Brain pericyte (primary cell): Measurements from ENCODE around the gene PPP1R36.
"Not testable (repeated sequence)": the region's sequence is repeated elsewhere in the genome, so short reads cannot be mapped to it uniquely, and the experiment has no call there.

Experiments used
- DNase-seq: peaks from one replicate; pipeline ENCODE4 v3.0.0-alpha.2; 2012; ENCODE audit warnings: low read depth, low spot score

PPP1R36 gene

DNA sequence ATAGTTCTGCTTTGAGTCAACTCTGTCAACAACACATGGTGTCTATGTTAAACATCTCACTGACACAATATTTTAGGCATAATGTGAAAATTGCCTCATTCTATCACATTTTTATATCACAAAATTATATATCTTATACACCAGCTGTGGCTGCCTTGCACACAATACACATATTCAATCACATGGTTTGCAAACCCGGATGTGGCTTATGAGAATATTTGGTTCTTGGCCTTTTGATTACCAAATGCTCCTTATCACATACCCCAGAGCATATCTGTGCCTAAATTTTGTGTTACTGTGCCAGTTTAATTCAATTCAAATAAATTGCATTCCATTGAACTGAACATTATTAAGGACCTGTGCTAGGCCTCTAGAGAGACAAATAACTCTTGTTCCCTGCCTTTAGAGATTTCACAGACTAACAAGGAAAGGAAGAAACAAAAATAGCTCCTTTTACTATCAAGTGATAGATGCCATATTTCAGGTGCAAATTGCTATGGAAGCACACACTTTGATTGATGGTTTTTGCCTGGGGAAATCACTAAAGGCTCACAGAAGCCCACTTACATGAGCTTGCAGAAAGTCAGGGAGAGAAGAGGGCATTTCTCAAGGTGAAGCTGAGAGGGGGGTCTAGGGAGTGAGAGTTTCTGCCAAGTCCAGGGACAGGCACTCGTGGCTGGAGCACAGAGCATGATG lies 63.4 kb downstream of the PPP1R36 start:
- no peak for DNase-seq

DNA sequence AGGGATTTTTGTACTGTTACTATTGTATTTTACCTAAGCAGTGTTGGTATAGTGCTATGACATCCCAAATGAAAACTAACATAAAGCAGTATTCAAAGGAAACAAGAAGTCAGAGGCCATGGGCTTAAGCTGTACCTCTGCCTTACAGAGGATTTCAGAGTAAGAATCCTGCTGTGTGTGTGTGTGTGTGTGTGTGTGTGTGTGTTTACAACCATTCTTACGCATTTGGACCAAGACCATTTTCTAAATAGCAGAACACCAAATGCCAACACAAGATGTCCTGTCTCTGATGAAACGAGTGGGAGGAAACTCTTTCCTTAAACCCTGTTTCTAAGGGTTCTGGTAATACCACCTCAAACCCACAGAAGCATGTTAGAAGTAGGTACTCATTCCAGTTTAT lies 64.4 kb downstream of the PPP1R36 start:
- DNase-seq = no peak

DNA sequence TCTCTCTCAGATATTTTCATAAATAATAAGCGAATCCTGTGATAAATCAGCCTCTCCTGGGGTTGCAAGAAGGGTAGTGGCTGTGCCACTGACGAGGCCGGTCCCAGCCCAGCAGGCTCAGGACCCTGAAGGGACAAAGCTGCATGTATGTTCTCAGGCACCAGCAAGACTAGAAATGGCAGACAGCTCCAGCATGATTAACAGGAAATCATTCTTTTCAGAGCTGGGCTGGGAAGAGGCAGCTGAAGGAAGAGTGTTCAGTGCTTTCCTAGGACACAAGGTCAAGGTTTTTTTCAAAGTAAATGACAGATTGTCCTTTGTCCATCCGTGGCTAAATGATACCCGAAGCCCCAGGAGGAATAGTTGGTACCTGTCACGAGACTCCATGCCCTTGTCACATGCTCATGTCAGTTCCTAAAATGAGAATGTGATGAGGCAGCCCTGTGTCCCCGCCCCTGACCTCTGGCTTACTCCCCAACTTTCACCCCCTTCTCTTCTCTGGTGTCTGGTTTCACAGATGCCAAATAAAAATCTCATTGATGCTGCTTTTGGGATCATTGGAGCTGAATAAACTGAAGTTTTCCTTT lies 65.1 kb downstream of the PPP1R36 start:
- no peak for DNase-seq

DNA sequence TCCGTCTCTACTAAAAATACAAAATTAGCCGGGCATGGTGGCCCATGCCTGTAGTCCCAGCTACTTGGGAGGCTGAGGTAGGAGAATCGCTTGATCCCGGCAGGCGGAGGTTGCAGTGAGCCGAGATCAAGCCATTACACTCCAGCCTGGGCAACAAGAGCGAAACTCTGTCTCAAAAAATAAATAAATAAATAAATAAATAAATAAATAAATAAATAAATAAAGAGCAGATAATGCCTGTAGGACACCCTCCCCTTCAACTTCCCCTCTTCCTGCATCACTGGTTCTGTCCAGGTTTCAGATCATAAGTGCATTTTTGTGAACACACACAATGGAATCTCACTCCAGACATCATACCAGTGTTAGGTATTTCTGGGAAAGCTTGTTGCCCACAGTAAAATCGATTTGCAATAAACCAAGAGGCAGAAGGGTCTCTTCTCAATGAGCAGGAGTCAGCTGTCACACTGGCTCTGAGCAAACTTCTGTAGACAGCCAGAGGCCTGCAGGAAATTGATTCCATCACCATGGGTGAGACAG lies 68.2 kb downstream of the PPP1R36 start:
- not testable (repeated sequence) for DNase-seq

DNA sequence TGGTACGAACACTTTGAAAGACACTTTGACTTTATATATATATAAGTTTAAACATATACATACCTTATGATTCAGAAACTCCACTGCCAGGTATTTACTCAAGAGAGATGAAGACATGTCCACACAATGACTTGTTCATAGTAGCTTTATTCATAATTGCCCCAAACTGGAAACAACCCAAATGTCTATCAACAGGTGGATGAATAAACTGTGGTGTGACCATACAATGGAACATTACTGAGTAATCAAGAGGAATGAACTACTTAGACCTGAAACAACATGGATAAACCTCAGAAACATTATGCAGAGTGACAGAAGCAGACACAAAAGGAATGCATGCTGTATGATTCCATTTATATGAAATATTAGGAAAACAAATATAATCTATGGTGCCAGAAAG lies 71.1 kb downstream of the PPP1R36 start:
- no peak for DNase-seq

DNA sequence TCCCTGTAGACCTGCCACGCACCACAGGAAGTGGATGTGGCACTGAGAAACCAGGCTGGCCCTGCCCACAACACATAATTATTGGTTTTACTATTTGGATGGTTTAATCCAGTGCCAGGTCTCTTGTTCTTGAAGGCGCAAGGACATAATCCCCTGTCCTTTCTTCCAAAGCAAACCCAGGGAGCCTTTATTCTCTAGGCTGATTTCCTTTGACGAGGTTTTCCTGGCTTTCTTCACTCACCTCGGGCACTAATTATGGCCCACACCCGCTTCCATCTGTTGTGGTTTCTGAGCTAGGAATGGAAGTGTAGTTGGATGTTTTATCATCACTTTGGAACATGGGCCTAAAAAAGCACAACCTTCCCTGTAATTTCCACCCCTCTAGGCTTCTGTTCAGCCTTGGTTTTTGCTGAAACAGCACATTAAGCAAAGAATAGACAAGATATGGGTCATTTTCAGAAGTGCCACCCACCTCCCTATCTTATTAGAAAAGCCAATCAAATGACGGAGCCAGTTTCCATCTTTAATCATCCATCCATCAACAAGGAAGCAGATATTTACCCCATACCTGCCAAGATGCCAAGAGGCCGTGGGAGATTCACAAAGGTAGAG lies 73.9 kb downstream of the PPP1R36 start:
- DNase-seq = no peak

DNA sequence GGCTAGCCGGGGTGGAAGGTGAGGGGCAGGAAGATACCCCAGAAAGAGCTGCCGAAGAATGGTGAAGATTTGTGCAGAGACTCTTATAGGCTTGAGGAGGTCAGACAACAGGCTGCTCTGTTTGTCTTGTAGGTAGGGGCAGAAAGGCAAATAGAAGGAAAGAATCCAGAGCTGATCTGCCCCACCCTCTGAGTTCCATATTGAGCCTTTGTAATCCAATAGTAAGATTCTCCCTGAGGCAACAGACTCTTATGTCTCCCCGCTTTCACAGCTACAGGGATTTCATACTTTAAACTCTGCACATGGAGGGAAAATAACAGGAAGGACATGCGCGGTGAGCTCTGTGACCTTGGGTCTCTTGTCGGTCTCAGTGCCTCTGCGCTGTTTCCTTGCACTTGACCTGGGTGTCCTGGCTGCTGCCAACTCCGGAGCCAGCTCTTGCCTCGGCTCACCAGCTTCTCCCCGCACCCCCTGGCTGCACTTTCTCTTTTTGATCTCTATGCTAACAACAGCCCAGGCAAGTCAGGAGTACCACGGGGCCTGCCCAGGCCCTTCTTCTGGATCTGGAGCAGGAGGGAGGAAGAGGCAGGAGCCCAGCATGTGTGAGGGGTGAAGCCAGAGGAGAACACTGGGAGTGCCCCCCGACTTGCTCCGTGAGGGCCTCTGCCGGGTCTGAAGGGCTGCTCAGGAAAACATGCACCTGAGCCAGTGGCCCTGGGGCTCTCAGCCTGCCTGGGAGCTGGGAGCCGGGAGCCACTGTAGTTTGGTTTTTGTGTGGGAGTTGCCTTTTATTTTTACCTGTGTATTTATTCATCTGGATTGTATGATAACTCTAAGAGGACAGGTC lies 75.8 kb downstream of the PPP1R36 start:
- DNase-seq = no peak

DNA sequence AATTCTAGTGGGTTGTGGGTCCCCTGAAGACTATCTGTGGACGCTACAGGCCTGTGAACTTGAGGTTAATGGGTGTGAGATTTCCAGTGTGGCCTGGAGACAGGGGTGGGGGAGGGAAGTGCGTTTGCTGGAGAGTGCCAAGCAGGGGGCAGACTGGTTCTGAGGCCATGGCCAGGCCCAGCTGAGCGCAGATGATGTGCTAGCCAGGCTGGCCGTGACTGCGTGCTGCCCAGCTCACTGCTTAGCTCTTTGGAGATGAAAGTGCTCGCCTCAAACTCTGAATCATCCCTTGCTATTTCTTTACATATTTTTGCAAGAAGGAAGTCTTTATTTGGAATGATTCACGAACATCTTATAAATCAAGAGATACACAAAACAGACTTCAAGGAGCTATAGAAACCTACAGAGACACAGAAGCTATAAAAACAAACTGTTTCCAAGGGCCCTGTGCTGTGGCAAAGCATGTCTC lies 79.2 kb downstream of the PPP1R36 start:
- DNase-seq = peak; percentile 32

DNA sequence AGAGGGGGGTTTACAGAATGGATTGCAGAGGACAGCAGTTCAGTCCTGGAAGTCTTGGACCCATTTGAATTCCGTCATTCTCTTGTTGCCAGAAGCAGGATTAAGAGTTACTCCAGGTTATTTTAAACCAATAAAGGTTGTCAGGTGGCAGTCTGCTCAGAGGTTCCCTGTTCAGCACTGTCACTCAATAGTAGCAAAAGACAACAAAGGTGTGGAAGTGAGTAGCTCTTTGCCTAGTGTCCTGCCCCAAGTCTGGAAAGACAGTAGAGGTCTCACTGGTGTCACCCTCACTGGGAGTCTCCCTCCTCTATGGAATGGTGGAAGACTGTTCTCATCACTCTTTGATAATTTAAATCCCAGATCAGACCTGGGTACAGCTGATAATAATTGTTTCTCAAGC lies 81.0 kb downstream of the PPP1R36 start:
- no peak for DNase-seq

DNA sequence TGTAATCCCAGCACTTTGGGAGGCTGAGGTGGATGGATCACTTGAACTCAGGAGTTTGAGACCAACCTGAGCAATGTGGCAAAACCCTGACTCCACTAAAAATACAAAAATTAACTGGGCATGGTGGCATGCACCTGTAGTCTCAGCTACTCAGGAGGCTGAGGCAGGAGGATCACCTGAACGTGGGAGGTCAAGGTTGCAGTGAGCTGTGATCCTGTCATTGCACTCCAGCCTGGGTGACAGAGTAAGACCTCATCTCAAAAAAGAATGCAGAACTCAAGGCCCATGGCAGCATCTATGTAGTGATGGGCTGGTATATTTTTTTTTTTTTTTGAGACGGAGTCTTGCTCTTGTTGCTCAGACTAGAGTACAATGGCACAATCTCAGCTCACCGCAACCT lies 81.5 kb downstream of the PPP1R36 start:
- DNase-seq = not testable (repeated sequence)

DNA sequence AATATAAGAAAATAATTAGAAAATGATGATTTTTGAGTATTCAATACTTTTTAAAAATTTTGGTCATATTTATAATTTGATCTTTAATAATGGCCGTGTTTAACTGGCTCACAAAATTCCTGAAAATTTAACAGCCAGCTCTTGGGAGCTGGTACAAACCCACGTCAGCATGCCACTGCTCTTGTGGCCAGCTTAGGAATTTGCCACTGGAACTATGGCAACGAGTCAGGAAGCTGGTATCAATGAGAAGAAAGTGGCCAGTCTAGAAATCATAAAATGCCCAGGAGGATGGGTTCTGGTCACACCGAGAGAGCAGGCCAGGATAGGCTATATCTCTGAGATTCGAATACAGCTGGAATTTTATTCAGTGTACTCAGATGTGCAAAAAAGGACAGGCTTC lies 82.3 kb downstream of the PPP1R36 start:
- DNase-seq = no peak

DNA sequence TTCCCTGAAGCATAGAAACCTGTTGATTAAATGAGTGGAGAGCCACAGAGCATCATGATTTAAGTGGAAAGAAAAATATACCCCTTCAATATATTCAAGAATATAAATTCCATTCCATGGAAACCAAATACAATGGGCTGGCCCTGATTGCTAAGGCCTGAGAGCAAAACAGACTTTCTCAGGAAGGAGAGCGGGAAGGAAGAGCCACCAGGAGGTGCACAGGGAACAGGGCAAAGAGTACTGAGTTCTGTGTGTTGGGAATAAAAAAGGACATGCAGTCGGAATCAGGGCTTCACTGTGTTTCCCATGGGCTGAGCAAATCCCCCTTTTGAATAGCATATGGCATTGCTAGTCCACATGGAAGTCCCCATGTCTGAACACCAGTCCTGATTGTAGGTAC lies 84.8 kb downstream of the PPP1R36 start:
- DNase-seq = no peak

DNA sequence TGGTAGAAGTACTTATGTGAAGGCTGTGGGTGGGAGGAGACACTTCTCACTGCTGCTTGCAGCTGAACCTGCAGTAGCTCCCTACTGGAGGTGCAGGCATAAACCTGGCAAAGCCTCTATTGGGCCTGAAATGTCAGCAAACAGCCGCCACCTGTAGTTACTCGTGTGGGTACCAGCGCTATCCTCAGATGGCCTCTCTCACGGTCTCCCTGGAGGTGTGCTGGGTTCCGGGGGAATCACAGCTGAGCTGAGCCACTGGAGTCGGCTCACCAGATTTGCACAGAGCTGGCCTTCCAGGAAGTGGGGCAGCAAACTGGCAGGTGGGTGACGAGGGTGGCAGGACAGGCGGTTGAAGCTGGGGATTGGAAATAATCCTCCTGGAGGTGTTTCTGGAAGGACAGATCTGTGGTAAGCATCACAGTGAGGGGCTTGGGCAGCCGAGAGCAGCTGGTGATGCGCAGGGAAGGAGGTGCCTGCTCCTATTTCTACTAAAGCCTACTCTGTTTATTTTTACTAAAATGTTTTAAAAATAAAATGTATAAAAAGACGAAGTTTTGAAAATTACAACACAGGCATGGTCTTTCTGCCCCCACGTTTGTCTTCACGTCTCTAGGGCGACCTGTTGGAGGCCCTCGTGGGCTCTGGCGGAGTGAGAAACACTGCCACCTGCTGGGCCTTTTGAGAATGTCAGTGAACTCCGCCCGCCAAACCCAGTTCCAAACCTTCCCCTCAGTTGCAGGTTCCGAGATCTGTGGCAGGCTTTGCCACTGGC lies 86.6 kb downstream of the PPP1R36 start:
- no peak for DNase-seq

DNA sequence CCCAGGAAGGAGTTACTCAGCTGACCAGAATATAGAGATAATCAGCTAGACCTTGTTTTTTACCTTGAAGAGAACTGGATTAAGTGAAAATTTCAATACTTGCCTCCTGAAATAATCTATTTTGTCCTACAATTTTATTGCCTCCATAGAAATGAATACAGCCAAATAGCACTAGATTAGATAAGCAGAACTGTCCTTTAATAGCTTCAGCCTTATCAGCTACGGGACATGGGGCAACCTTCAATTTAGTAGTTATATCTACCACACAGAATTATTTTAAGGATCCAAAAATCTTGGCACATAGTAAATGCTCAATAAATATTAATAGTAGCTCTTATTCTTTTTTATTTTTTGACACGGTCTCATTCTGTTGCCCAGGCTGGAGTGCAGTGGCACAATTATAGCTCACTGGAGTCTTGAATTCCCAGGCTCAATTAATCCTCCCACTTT lies 87.2 kb downstream of the PPP1R36 start:
- no peak for DNase-seq

DNA sequence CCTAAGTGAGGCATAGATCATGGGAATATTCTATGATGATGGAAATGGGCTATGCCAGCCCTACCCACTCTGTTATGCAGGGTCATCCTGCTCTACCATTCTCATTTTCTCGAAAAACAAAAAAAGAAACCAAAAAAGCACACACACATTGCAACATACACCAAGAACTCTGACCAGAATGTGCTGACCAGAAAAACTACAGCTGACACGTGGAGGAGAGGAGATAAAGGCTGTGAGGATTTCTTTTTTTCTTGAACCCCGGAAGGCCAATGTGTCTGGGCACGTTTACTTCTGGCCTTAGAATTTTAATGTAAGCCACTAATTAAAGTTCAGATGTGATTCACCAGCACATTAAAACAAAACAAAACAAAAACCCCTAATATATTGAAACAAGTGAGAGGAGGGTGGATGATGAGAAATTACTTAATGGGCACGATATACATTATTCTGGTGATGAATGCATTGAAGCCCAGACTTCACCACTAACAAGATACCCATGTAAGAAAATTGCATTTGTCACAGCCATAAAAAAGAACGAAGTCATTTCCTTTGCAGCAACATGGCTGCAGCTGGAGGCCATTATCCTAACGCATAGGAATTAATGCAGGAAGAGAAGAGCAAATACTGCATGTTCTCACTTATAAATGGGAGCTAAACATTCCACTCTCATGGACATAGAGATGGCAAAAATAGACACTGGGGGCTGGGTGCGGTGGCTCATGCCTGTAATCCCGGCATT lies 88.1 kb downstream of the PPP1R36 start:
- no peak for DNase-seq

DNA sequence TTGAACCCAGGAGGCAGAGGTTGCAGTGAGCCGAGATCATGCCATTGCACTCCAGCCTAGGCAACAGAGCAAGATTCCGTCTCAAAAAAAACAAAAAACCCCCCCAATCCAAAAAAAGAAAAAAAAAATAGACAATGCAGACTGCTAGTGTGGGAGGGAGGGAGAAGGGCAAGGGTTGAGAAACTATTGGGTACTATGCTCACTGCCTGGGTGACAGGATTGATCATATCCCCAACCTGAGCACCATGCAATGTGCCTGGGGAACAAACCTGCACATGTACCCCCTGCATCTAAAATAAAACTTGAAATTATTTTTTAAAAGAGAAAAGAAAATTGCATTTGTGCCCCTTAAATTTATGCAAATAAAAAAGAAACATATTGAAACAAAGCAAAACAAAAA lies 88.9 kb downstream of the PPP1R36 start:
- no peak for DNase-seq
